ENCODE data around the gene CEP112. TPM values are rescaled to one million over a fixed set of nuclear protein-coding genes. Genes with fewer than 3 reads are reported as not detected.

CEP112 gene
- total RNA-seq, 1 experiment from 2014 or later, result 9.5 TPM

- H3K4me1 ChIP-seq (ENCODE audit: control insufficient read depth, insufficient read depth, low read length), result no peaks in the 10 kb centered on the region
- CTCF ChIA-PET, result no interaction called here
- POLR2A ChIA-PET, result no interaction called here
- no peaks in the 10 kb centered on the region for H3K27me3 ChIP-seq (ENCODE audit: control insufficient read depth, insufficient read depth, low read length)
- H3K9me3 ChIP-seq (ENCODE audit: control insufficient read depth, insufficient read depth, low read depth, low read length), result no peaks in the 10 kb centered on the region
- no peak overlapping the region for H3K4me3 ChIP-seq (ENCODE audit: low read depth in 2 of 2, low read length in 2 of 2)
- DNase-seq (ENCODE audit: low read depth, low spot score) (no peak), ATAC-seq (no peak)
- TF ChIP-seq CTCF (IDR thresholded peaks at IDR 0.05) (no peak), SIN3A (IDR thresholded peaks at IDR 0.05; ENCODE audit: borderline replicate concordance, insufficient read depth, low read depth, low read length) (no peak), POLR2AphosphoS5 (IDR thresholded peaks at IDR 0.05; ENCODE audit: low read depth, low read length) (no peak), REST (IDR thresholded peaks at IDR 0.05; ENCODE audit: insufficient read depth in 1 of 2, low read depth in 2 of 2, low read length in 1 of 2) (no peak), TCF7L2 (IDR thresholded peaks at IDR 0.05; ENCODE audit: low read depth, low read length) (no peak)
- in situ Hi-C loops (cut with HindIII; ENCODE audit: low pct_unique_long_range_greater_than_20kb, low sequenced_read_pairs) (no loop called here), intact Hi-C loops (cut with micrococcal nuclease; ENCODE audit: unreplicated experiment) (no loop called here)
- BruUV-seq (replicated peaks), result no TSS peak
- H3K27ac ChIP-seq (ENCODE audit: low read length), result no peak overlapping the region
- no peaks in the 10 kb centered on the region for H3K36me3 ChIP-seq (ENCODE audit: control insufficient read depth, insufficient read depth, low read length)
Measured at GRCh38 chr17:65975878-65976277, 216.1 kb downstream of the CEP112 start.

- ATAC-seq, result no peak
- H3K27me3 ChIP-seq (ENCODE audit: control insufficient read depth, insufficient read depth, low read length), result no peaks in the 10 kb centered on the region
- TF ChIP-seq TCF7L2 (IDR thresholded peaks at IDR 0.05; ENCODE audit: low read depth, low read length) (no peak), POLR2AphosphoS5 (IDR thresholded peaks at IDR 0.05; ENCODE audit: low read depth, low read length) (no peak), CTCF (IDR thresholded peaks at IDR 0.05) (no peak), SIN3A (IDR thresholded peaks at IDR 0.05; ENCODE audit: borderline replicate concordance, insufficient read depth, low read depth, low read length) (no peak), REST (IDR thresholded peaks at IDR 0.05; ENCODE audit: insufficient read depth in 1 of 2, low read depth in 2 of 2, low read length in 1 of 2) (no peak)
- CTCF ChIA-PET, result no interaction called here
- no peaks in the 10 kb centered on the region for H3K4me1 ChIP-seq (ENCODE audit: control insufficient read depth, insufficient read depth, low read length)
- no peaks in the 10 kb centered on the region for H3K36me3 ChIP-seq (ENCODE audit: control insufficient read depth, insufficient read depth, low read length)
- H3K4me3 ChIP-seq (ENCODE audit: low read depth in 2 of 2, low read length in 2 of 2), result no peak overlapping the region
- POLR2A ChIA-PET, result no interaction called here
- no peak overlapping the region for H3K27ac ChIP-seq (ENCODE audit: low read length)
- in situ Hi-C loops (cut with HindIII; ENCODE audit: low pct_unique_long_range_greater_than_20kb, low sequenced_read_pairs) (no loop called here), intact Hi-C loops (cut with micrococcal nuclease; ENCODE audit: unreplicated experiment) (no loop called here)
- no TSS peak for BruUV-seq (replicated peaks)
- peaks cover 4% of the 10 kb centered on the region; the same call in 1 of the 2 replicates for H3K9me3 ChIP-seq (ENCODE audit: control insufficient read depth, insufficient read depth, low read depth, low read length)
- no peak for DNase-seq (ENCODE audit: low read depth, low spot score)
Measured at GRCh38 chr17:65973237-65973636, 218.7 kb downstream of the CEP112 start.
